Testis (tissue), 3 donors: ENCODE measurements around the gene RSPO3. TPM values are rescaled to one million over a fixed set of nuclear protein-coding genes. Genes with fewer than 3 reads are reported as not detected.

ENCODE experiments used
- DNase-seq: peaks from one replicate; pipeline ENCODE4 v3.0.0-alpha.2; 2019
- H3K27ac ChIP-seq, 2 donors: fragments of 200-600 bp; sonication (generic); one replicate each; pipeline ENCODE4 v1.5.1; 2019
- H3K27me3 ChIP-seq: fragments of 200-600 bp; sonication (generic); one replicate; pipeline ENCODE4 v1.5.1; 2019
- H3K36me3 ChIP-seq: fragments of 200-600 bp; sonication (generic); one replicate; pipeline ENCODE4 v1.5.1; 2017; ENCODE audit warnings: low read depth; ENCODE audit errors: missing control alignments
- H3K4me1 ChIP-seq: fragments of 200-600 bp; sonication (generic); one replicate; pipeline ENCODE4 v1.5.1; 2019
- H3K4me3 ChIP-seq, 2 donors: fragments of 200-600 bp; sonication (generic); one replicate each; pipeline ENCODE4 v1.5.1; 2017 to 2019
- H3K9me3 ChIP-seq: fragments of 200-600 bp; sonication (generic); one replicate; pipeline ENCODE4 v1.5.1; 2017
- POLR2A ChIP-seq: fragments of 450-650 bp; IDR thresholded peaks from one replicate; pipeline ENCODE4 v1.6.1; 2017; ENCODE audit warnings: antibody characterized with exemption, mild to moderate bottlenecking, moderate library complexity
- WGBS, 2 donors: methylation state at CpG; one replicate each; pipeline ENCODE4 v1.1.5; 2018; 5-methylcytosine and 5-hydroxymethylcytosine counted together
- intact Hi-C: fragments of 100-400 bp; cut with DNase I; formaldehyde crosslinking; loops from one replicate; pipeline ENCODE4 v1.15.1; 2023; ENCODE audit warnings: low total_unique reads
- polyA plus RNA-seq: library from polyadenylated mRNA; stranded (reverse); fragments of 350-450 nt; fragmentation: Illumina TruSeq; extraction: RNeasy Lipid Tissue Mini Kit (QIAGEN cat#74804); gene quantifications from one replicate; pipeline ENCODE4 v1.2.3, GENCODE V29; 2014; ENCODE audit warnings: low read depth, low replicate concordance; ENCODE audit not compliant: insufficient read depth
- total RNA-seq, 2 donors: library from RNA; depleted of rRNA; stranded (reverse); fragments of >200 nt; gene quantifications; one replicate each; pipeline ENCODE4 v1.2.3, GENCODE V29; 2016
- TF ChIP-seq, protein P1 (sequence below), 3 experiments: fragments of 450-650 bp in 2 of 3; fragments of 200-600 bp in 1 of 3; sonication (generic) in 1 of 3; IDR thresholded peaks; one replicate each; pipeline ENCODE4 v1.5.1; 2016 to 2019; ENCODE audit warnings: antibody characterized with exemption in 3 of 3, mild to moderate bottlenecking in 2 of 3, moderate library complexity in 1 of 3

The RSPO3 gene
- total and polyA plus RNA-seq, 3 donors from 2014 or later = 0.06 to 6.6 (median 1.5) TPM

DNA sequence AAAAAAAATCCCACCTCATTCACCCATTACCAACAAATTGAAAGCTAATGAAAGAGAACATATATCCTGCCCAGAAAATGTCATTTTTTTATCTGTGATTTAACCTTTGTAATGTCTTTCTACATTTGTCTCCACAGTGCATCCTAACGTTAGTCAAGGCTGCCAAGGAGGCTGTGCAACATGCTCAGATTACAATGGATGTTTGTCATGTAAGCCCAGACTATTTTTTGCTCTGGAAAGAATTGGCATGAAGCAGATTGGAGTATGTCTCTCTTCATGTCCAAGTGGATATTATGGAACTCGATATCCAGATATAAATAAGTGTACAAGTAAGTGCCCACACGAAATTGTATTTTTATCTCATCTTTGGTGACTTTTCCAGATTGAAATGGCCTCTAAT is 30.0 kb downstream of the RSPO3 start:
- Histone ChIP-seq H3K4me1 (no peaks in the 10 kb centered on the region), H3K27ac (no peak overlapping the region), H3K9me3 (no peaks in the 10 kb centered on the region), H3K4me3 (no peak overlapping the region), H3K36me3 (no peaks in the 10 kb centered on the region), H3K27me3 (no peaks in the 10 kb centered on the region)
- no peak for DNase-seq
- intact Hi-C loops = no loop called here
- WGBS, 2 donors = 49 to 54% methylated on average over 3 of the region's 3 CpGs
- TF ChIP-seq, protein P1, sequence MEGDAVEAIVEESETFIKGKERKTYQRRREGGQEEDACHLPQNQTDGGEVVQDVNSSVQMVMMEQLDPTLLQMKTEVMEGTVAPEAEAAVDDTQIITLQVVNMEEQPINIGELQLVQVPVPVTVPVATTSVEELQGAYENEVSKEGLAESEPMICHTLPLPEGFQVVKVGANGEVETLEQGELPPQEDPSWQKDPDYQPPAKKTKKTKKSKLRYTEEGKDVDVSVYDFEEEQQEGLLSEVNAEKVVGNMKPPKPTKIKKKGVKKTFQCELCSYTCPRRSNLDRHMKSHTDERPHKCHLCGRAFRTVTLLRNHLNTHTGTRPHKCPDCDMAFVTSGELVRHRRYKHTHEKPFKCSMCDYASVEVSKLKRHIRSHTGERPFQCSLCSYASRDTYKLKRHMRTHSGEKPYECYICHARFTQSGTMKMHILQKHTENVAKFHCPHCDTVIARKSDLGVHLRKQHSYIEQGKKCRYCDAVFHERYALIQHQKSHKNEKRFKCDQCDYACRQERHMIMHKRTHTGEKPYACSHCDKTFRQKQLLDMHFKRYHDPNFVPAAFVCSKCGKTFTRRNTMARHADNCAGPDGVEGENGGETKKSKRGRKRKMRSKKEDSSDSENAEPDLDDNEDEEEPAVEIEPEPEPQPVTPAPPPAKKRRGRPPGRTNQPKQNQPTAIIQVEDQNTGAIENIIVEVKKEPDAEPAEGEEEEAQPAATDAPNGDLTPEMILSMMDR (IDR thresholded peaks at IDR 0.05) = no peak
- no peak for TF ChIP-seq POLR2A

DNA sequence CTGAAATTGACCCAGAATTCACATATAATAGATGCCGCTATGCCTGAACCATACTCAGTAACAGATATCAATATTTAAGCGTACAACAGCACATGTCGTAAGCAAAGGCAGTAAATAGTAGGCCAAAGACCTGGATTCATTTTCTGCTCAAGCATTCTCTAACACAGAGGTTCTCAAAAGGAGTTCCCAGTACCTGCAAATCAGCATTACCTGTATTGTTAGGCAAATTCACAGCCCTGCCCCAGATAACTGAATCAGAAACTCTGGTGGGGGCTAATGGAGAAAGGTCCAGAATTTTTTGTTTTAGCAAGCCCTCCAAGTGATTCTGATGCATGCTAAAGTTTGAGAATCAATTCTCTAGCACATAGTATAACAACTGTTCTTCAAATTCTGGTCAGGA is 36.0 kb downstream of the RSPO3 start:
- intact Hi-C loops = no loop called here
- no peaks in the 10 kb centered on the region for H3K36me3 ChIP-seq
- no peak overlapping the region for H3K27ac ChIP-seq
- H3K4me3 ChIP-seq = no peak overlapping the region
- H3K9me3 ChIP-seq = no peaks in the 10 kb centered on the region
- H3K4me1 ChIP-seq = no peaks in the 10 kb centered on the region
- TF ChIP-seq POLR2A = no peak
- TF ChIP-seq, protein P1 (IDR thresholded peaks at IDR 0.05) = no peak
- no peaks in the 10 kb centered on the region for H3K27me3 ChIP-seq
- WGBS, 2 donors = 92 to 94% methylated on average over 3 of the region's 3 CpGs
- no peak for DNase-seq

DNA sequence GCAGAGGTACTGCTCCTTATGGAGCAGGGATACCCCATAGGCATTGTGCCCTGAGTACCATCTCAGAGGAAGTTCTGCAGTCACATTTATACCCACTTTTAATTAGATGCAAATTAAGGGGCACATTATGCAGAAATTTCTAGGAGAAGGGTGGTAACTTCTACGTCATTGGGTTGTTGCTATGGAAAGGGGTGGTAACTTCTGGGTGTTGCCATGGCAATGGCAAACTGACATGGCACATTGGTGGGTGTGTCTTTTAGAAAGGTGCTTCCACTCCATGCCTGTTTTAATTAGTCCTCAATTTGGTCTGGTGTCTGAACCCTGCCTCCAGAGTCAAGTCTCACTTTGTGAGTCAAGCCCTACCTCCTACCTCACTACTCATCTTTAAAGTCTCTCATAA is 42.0 kb downstream of the RSPO3 start:
- no peak for DNase-seq
- no peak overlapping the region for H3K4me3 ChIP-seq
- H3K27me3 ChIP-seq = no peaks in the 10 kb centered on the region
- H3K9me3 ChIP-seq = no peaks in the 10 kb centered on the region
- TF ChIP-seq, protein P1 (IDR thresholded peaks at IDR 0.05) = no peak
- TF ChIP-seq POLR2A = no peak
- intact Hi-C loops = no loop called here
- H3K27ac ChIP-seq = no peak overlapping the region
- H3K36me3 ChIP-seq = no peaks in the 10 kb centered on the region
- no peaks in the 10 kb centered on the region for H3K4me1 ChIP-seq
- WGBS, 2 donors = 71 to 89% methylated on average over 1 of the region's 1 CpG

DNA sequence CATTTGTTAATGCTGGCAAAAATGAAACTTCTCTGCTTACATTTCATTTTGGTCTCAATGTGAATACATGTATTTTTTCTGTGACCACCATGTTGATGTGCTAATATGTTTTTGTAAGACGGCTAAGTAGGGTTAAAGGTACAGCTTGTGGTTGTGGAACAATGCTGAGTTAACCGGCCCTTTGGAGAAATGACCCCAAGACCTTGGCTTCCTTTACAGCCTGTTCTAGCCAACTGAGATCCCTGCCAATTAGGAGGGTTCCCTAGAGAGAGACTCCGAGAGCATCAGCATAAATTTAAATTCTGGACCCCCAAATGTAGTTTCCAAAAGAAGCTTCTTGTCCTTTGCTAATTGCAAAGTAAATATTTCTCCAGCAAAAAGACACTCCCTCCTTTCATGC is 44.4 kb downstream of the RSPO3 start:
- Histone ChIP-seq H3K27me3 (no peaks in the 10 kb centered on the region), H3K9me3 (no peaks in the 10 kb centered on the region), H3K4me3 (no peak overlapping the region), H3K27ac (no peak overlapping the region), H3K4me1 (no peaks in the 10 kb centered on the region), H3K36me3 (no peaks in the 10 kb centered on the region)
- 46 to 52% methylated on average over 3 of the region's 3 CpGs for WGBS, 2 donors
- no peak for DNase-seq
- TF ChIP-seq POLR2A = no peak
- TF ChIP-seq, protein P1 (IDR thresholded peaks at IDR 0.05) = no peak
- intact Hi-C loops = no loop called here

DNA sequence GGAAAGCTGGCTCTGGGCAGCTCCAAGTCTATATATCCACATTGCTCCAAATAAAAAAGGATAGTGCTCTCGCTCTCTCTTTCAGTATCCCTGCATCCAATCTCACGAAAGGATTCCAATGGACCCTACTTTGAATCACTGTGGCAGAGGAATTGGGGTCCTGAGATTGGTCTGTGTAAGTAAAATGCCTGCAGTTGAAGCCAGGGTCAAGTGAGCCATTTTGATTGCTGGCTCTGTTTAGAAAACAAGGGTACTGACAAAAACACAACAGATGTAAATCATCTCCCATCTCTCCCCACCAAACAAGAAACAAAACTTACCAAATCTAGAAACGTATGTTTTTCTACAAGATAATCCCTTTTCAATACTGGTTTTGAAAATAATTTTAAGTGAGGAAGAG is 45.6 kb downstream of the RSPO3 start:
- no peak overlapping the region for H3K27ac ChIP-seq
- no peaks in the 10 kb centered on the region for H3K4me1 ChIP-seq
- H3K9me3 ChIP-seq = no peaks in the 10 kb centered on the region
- TF ChIP-seq, protein P1 (IDR thresholded peaks at IDR 0.05) = no peak
- TF ChIP-seq POLR2A = no peak
- no peak overlapping the region for H3K4me3 ChIP-seq
- WGBS, 2 donors = 86 to 88% methylated on average over 3 of the region's 3 CpGs
- no peak for DNase-seq
- no peaks in the 10 kb centered on the region for H3K27me3 ChIP-seq
- no peaks in the 10 kb centered on the region for H3K36me3 ChIP-seq
- intact Hi-C loops = no loop called here
